Upper lobe of left lung (tissue), 4 donors: ENCODE data around the gene ROPN1L.

Experiments
- EP300 ChIP-seq, 4 donors: sonication (generic); formaldehyde crosslinking; IDR thresholded peaks; one replicate each; pipeline ENCODE4 v1.5.1; 2017; ENCODE audit warnings: antibody characterized with exemption in 4 of 4, control low read depth in 2 of 4
- POLR2A ChIP-seq, 4 donors: fragments of 450-650 bp; IDR thresholded peaks; one replicate each; pipeline ENCODE4 v1.5.1; 2016 to 2017; ENCODE audit warnings: antibody characterized with exemption in 4 of 4, mild to moderate bottlenecking in 2 of 4
- TF ChIP-seq, protein P1 (sequence below), 6 experiments: fragments of 450-650 bp in 4 of 6; fragments of 200-600 bp in 2 of 6; sonication (generic) in 2 of 6; IDR thresholded peaks; one replicate each; pipeline ENCODE4 v1.5.1; 2016 to 2019; ENCODE audit warnings: antibody characterized with exemption in 6 of 6

DNA sequence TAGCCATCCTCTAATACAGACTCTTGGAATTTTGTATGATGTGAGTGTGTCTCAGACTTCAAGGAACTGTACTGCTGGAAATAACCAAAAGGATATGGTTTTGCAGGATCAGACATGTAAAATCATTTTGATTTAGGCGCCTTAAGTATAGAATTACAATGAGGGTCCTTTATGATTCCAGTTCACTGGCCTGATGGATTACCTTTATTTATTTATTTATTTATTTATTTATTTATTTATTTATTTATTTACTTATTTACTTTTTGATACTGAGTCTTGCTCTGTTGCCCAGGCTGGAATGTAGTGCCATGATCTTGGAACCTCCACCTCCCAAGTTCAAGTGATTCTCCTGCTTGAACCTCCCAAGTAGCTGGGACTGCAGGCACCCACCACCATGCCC is 37.9 kb upstream of the ROPN1L start:
- TF ChIP-seq POLR2A (IDR thresholded peaks at IDR 0.05) (no peak), EP300 (IDR thresholded peaks at IDR 0.05) (no peak)
- TF ChIP-seq, protein P1, sequence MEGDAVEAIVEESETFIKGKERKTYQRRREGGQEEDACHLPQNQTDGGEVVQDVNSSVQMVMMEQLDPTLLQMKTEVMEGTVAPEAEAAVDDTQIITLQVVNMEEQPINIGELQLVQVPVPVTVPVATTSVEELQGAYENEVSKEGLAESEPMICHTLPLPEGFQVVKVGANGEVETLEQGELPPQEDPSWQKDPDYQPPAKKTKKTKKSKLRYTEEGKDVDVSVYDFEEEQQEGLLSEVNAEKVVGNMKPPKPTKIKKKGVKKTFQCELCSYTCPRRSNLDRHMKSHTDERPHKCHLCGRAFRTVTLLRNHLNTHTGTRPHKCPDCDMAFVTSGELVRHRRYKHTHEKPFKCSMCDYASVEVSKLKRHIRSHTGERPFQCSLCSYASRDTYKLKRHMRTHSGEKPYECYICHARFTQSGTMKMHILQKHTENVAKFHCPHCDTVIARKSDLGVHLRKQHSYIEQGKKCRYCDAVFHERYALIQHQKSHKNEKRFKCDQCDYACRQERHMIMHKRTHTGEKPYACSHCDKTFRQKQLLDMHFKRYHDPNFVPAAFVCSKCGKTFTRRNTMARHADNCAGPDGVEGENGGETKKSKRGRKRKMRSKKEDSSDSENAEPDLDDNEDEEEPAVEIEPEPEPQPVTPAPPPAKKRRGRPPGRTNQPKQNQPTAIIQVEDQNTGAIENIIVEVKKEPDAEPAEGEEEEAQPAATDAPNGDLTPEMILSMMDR (IDR thresholded peaks at IDR 0.05) = no peak
